Erythroblast (primary cell): ENCODE data around the gene AGXT2.

Source experiments
- DNase-seq, 2 experiments: peaks; one replicate each; lab custom pipeline; 2025; lab: John Stamatoyannopoulos, UW
- GATA1 ChIP-seq: IDR thresholded peaks from 2 replicates; pipeline ENCODE4 v1.6.1; 2011; ENCODE audit warnings: low read depth, mild to moderate bottlenecking, control low read depth, low read length, moderate library complexity
- POLR2A ChIP-seq: IDR thresholded peaks from 2 replicates; pipeline ENCODE4 v1.6.1; 2011; ENCODE audit warnings: mild to moderate bottlenecking, low read length

The AGXT2 gene

GRCh38 chr5:35016174-35017051, 31.3 kb downstream of the AGXT2 start:
- TF ChIP-seq GATA1 = no peak
- no peak for TF ChIP-seq POLR2A
- DNase-seq = no peak

GRCh38 chr5:35015063-35015462, 32.7 kb downstream of the AGXT2 start:
- no peak for TF ChIP-seq GATA1
- TF ChIP-seq POLR2A = no peak
- DNase-seq = no peak

GRCh38 chr5:35012796-35013195, 35.0 kb downstream of the AGXT2 start:
- DNase-seq = no peak
- TF ChIP-seq GATA1 (no peak), POLR2A (no peak)

- no peak for DNase-seq
- no peak for TF ChIP-seq POLR2A
Observed at GRCh38 chr5:35012365-35012764, 35.4 kb downstream of the AGXT2 start.

GRCh38 chr5:35010676-35011075, 37.1 kb downstream of the AGXT2 start:
- TF ChIP-seq POLR2A = no peak
- no peak for TF ChIP-seq GATA1
- DNase-seq = no peak

- no peak for DNase-seq
- TF ChIP-seq POLR2A = no peak
- TF ChIP-seq GATA1 = no peak
Observed at GRCh38 chr5:35009657-35010056, 38.1 kb downstream of the AGXT2 start.

GRCh38 chr5:35009019-35009418, 38.7 kb downstream of the AGXT2 start:
- TF ChIP-seq GATA1 (no peak), POLR2A (no peak)

GRCh38 chr5:35004771-35005170, 43.0 kb downstream of the AGXT2 start:
- TF ChIP-seq POLR2A (no peak), GATA1 (no peak)
- no peak for DNase-seq

More at GRCh38 chr5:35009019-35009418, 38.7 kb downstream of the AGXT2 start:
- no peak for DNase-seq

- TF ChIP-seq GATA1 = no peak
- no peak for TF ChIP-seq POLR2A
- no peak for DNase-seq
Observed at GRCh38 chr5:35004200-35004599, 43.5 kb downstream of the AGXT2 start.

GRCh38 chr5:35003018-35003957, 44.5 kb downstream of the AGXT2 start:
- peak; percentile 57 to 77 for DNase-seq

GRCh38 chr5:35002459-35002858, 45.3 kb downstream of the AGXT2 start:
- TF ChIP-seq GATA1 (no peak), POLR2A (no peak)
- no peak for DNase-seq

More at GRCh38 chr5:35003018-35003957, 44.5 kb downstream of the AGXT2 start:
- TF ChIP-seq GATA1 (no peak), POLR2A (no peak)

GRCh38 chr5:35001842-35002241, 45.9 kb downstream of the AGXT2 start:
- no peak for DNase-seq
- TF ChIP-seq POLR2A (no peak), GATA1 (no peak)

GRCh38 chr5:34998058-34998789, 49.5 kb downstream of the AGXT2 start:
- DNase-seq = no peak
- TF ChIP-seq POLR2A (no peak), GATA1 (no peak)

GRCh38 chr5:34996261-34996660, 51.5 kb downstream of the AGXT2 start:
- TF ChIP-seq POLR2A (no peak), GATA1 (no peak)
- DNase-seq = no peak
